C1 segment of cervical spinal cord (tissue), 14 donors: ENCODE results near the gene RAB7A.

Experiments used
- DNase-seq, 14 donors: peaks; one replicate each; lab custom pipeline; 2025; lab: John Stamatoyannopoulos, UW

The RAB7A gene

GRCh38 chr3:128848936-128849335 is 123.0 kb downstream of the RAB7A start:
- no peak for DNase-seq

DNA sequence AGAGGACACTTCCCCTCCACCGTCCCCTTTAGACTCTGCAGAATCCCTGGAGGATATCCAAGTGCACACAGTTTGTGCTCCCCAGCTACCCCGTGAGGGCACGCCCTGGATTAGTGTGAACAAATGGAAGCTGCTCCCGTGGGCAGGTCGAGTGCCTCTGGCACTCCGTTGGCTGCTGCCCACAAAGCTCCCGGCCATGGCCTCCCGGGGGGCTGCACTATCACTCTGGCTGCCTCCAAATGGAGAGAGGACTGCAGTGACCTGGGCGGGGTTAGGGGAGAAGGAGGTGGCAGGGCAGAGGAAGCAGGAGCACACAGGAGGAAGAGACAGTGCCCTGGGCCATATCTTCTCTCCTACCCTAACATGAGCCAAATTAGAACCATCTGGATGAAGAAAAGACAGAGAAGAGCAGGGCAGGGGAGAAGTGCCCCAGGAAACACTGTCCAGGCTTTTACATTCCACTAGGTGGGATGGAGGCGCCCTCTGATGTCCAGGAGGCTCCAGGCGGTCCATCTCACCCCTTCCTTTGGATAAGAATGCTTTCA is 124.0 kb downstream of the RAB7A start:
- DNase-seq = no peak

DNA sequence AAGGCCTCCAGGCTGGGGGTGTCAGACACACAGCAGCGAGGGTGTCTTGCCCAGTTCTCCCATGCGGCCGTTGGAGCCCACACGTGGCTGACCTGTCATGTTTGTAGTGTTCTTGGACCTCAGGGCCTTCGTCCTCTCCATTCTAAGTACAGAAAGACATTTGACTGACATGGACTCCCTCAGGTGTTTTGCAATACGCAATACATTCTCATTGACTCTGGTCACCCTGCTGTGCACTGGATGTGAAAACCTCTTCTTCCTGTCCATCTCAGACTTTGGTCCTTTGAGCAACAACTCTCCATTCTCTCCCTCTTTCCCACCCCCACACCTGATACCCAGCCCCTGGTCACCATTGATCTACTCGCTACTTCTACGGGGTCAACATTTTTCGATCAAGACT is 124.6 kb downstream of the RAB7A start:
- no peak for DNase-seq

GRCh38 chr3:128851601-128852000 is 125.6 kb downstream of the RAB7A start:
- no peak for DNase-seq

DNA sequence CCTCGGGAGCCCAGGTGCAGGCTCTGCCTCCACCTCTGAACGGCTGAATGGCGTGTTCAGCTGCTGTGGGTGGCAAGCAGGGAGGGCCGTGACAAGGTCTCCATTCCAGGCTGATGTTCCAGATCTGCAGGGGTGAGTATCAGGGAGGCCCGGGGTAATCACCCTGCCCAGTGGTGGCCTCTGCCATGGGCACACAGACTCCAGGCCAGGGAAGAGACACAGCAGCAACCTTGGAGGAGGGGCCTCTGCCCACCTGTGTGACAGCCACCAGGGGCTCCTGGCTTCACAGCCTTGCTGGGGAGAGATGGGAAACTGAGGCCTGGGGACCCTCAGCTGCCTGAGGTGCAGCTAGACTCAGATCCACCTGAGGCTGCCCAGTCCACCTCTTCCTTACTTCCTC is 127.8 kb downstream of the RAB7A start:
- DNase-seq = no peak

GRCh38 chr3:128854475-128854874 is 128.5 kb downstream of the RAB7A start:
- DNase-seq = no peak

DNA sequence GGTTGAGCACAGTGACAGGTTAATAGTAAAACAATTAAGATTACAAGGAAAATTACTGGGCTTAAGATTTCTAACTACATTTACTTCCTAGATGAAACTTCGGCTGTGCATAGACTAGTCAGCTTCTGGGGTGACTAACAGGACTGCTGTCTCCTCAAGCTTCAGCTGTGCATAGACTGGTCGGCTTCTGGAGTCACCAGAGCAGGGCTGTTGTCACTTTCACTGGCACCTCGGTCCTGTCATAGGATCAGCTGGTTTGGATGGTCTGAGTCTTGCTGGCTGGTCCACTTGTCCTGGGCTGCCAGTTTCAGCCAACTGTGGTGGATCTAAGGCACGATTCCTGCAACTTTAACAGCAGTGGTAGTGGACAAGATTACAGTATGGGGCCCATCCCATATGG is 129.6 kb downstream of the RAB7A start:
- no peak for DNase-seq

- DNase-seq = no peak
These were observed 132.2 kb downstream of the RAB7A start for GRCh38 chr3:128858167-128858566.

GRCh38 chr3:128859630-128860029 is 133.6 kb downstream of the RAB7A start:
- no peak for DNase-seq

- no peak for DNase-seq
These were observed 135.5 kb downstream of the RAB7A start for GRCh38 chr3:128861491-128861890.

DNA sequence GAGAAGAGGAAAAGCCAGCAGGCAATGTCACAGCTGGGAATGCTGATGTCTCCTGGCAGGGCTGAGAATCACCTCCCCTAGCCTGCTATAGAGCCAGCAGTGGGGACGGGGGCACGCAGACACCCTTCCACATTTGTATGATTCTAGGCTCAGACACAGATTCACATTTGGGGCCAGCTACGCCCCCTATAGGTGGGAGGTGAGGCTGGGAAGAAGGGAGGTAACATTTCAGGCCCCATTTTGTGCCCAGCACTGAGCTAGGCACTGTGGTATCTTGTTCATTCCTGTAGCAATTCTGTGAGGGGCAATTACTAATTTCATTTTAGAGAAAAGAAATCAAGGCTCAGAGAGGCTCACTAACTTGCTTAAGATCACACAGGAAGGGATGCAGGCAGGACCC is 137.6 kb downstream of the RAB7A start:
- DNase-seq = no peak
